ENCODE measurements around the gene SLC12A7. TPM values are rescaled to one million over a fixed set of nuclear protein-coding genes. Genes with fewer than 3 reads are reported as not detected.
A peak's percentile ranks its signal among the peaks of the same experiment; 100 is the strongest.

The SLC12A7 gene
- total RNA-seq, 1 experiment from 2014 or later: 30.8 TPM

DNA sequence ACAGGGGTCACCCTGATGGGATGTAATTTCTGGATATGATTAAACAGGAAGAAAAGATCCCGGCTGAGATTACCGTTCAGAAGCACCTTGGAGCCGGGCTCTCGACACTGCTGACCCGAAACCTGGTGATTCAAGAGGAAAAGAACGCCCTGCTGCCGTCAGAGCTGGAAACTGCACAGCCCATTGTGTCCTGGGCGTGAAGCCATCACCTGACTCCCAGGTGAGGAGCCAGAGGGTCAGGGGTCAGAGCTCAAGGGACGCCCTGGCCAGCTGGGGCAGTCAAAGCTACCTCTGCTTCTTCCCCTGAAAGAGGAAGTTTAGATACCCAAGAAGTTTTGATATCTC lies 17.8 kb upstream of the SLC12A7 start:
- Histone ChIP-seq H2BK15ac (ENCODE audit: low read depth, low read length) (no peak overlapping the region), H3K27me3 (ENCODE audit: insufficient read depth, low read length) (no peaks in the 10 kb centered on the region), H3K18ac (ENCODE audit: insufficient read length, low read depth, low read length) (no peak overlapping the region), H4K91ac (ENCODE audit: insufficient read length, low read depth, low read length) (no peak overlapping the region), H2AFZ (ENCODE audit: low read length) (no peak overlapping the region), H3T11ph (ENCODE audit: low read length) (no peak overlapping the region), H3K23ac (ENCODE audit: insufficient read length, low read depth, low read length) (no peak overlapping the region), H4K5ac (ENCODE audit: insufficient read length, low read depth, low read length) (no peak overlapping the region), H3K9me3 (ENCODE audit: control insufficient read depth, low read depth, low read length) (no peaks in the 10 kb centered on the region), H3K4me1 (ENCODE audit: insufficient read depth, low read length) (no peaks in the 10 kb centered on the region), H2BK120ac (ENCODE audit: low read depth, low read length, poor library complexity, severe bottlenecking) (no peak overlapping the region), H3K9ac (ENCODE audit: extremely low read depth, insufficient read length, low read length) (no peak overlapping the region), H3K23me2 (ENCODE audit: insufficient read length, low read depth, low read length, poor library complexity, severe bottlenecking) (no peaks in the 10 kb centered on the region), H3K14ac (ENCODE audit: insufficient read depth, low read length) (peak overlapping the region; percentile 25; the same call in 1 of the 2 replicates), H2BK5ac (ENCODE audit: insufficient read length, low read length) (no peak overlapping the region), H3K27ac (ENCODE audit: insufficient read length, low read depth, low read length) (no peak overlapping the region), H2BK20ac (ENCODE audit: low read depth, low read length, poor library complexity, severe bottlenecking) (no peak overlapping the region), H3K79me1 (ENCODE audit: insufficient read depth, low read depth, low read length, poor library complexity, severe bottlenecking) (no peaks in the 10 kb centered on the region), H3K79me2 (ENCODE audit: insufficient read depth, low read length) (no peaks in the 10 kb centered on the region), H2BK12ac (ENCODE audit: insufficient read length, low read depth, low read length) (no peak overlapping the region), H4K20me1 (ENCODE audit: control insufficient read depth, insufficient read depth, insufficient read length) (peaks cover 4% of the 10 kb centered on the region), H4K8ac (replicated peaks; ENCODE audit: insufficient read length, low read depth, low read length) (no peak overlapping the region), H3K56ac (ENCODE audit: insufficient read length, low read depth, low read length) (no peak overlapping the region), H2AK5ac (ENCODE audit: insufficient read length, low read length) (no peak overlapping the region), H3K4ac (ENCODE audit: low read depth, low read length) (no peak overlapping the region), H3K4me2 (ENCODE audit: insufficient read depth, insufficient read length, low read length) (no peak overlapping the region)
- no peak for DNase-seq
- H3K36me3 Mint-ChIP-seq (ENCODE audit: insufficient read depth in 1 of 3, low read depth in 3 of 3): no peaks in the 10 kb centered on the region; a peak in 1 of 7 replicates
- H3K4me3 Mint-ChIP-seq: no peak overlapping the region
- TF ChIP-seq, protein P1, sequence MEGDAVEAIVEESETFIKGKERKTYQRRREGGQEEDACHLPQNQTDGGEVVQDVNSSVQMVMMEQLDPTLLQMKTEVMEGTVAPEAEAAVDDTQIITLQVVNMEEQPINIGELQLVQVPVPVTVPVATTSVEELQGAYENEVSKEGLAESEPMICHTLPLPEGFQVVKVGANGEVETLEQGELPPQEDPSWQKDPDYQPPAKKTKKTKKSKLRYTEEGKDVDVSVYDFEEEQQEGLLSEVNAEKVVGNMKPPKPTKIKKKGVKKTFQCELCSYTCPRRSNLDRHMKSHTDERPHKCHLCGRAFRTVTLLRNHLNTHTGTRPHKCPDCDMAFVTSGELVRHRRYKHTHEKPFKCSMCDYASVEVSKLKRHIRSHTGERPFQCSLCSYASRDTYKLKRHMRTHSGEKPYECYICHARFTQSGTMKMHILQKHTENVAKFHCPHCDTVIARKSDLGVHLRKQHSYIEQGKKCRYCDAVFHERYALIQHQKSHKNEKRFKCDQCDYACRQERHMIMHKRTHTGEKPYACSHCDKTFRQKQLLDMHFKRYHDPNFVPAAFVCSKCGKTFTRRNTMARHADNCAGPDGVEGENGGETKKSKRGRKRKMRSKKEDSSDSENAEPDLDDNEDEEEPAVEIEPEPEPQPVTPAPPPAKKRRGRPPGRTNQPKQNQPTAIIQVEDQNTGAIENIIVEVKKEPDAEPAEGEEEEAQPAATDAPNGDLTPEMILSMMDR (conservative IDR thresholded peaks at IDR 0.05): no peak
- no CpG with 5 or more reads among the region's 9 CpGs for WGBS (ENCODE audit: extremely low coverage, insufficient read length, low lambda C conversion rate)
- peaks cover 6 to 32% of the 10 kb centered on the region in 2 experiments for H3K4me1 Mint-ChIP-seq
- no peak overlapping the region for H3K27ac Mint-ChIP-seq
- peaks cover 3% of the 10 kb centered on the region; the same call in 1 of the 2 replicates for H3K27me3 Mint-ChIP-seq (ENCODE audit: low read depth)
- peaks cover 0 to 4% of the 10 kb centered on the region in 2 experiments; a peak in 2 of 5 replicates for H3K9me3 Mint-ChIP-seq

All from H9 (cell line).